ENCODE data around the gene LRTM2.

GRCh38 chr12:1880153-1880845, 59.9 kb downstream of the LRTM2 start:
- TF ChIP-seq EZH2phosphoT487 (IDR thresholded peaks at IDR 0.05; ENCODE audit: borderline replicate concordance, low read depth, low read length) = no peak
- TF ChIP-seq, protein P1, sequence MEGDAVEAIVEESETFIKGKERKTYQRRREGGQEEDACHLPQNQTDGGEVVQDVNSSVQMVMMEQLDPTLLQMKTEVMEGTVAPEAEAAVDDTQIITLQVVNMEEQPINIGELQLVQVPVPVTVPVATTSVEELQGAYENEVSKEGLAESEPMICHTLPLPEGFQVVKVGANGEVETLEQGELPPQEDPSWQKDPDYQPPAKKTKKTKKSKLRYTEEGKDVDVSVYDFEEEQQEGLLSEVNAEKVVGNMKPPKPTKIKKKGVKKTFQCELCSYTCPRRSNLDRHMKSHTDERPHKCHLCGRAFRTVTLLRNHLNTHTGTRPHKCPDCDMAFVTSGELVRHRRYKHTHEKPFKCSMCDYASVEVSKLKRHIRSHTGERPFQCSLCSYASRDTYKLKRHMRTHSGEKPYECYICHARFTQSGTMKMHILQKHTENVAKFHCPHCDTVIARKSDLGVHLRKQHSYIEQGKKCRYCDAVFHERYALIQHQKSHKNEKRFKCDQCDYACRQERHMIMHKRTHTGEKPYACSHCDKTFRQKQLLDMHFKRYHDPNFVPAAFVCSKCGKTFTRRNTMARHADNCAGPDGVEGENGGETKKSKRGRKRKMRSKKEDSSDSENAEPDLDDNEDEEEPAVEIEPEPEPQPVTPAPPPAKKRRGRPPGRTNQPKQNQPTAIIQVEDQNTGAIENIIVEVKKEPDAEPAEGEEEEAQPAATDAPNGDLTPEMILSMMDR (conservative IDR thresholded peaks at IDR 0.05; ENCODE audit: low read length) = no peak
